GM23248 (cell line): ENCODE results near the gene UBE2E3. TPM values are rescaled to one million over a fixed set of nuclear protein-coding genes. Genes with fewer than 3 reads are reported as not detected.

Experiments used
- DNase-seq: peaks from one replicate; pipeline ENCODE4 v3.0.0-alpha.2; 2015
- H2AFZ ChIP-seq: fragments of 200-600 bp; sonication (generic); 2 replicates; pipeline ENCODE4 v1.6.1; 2016; ENCODE audit warnings: antibody characterized with exemption
- H3F3A ChIP-seq: fragments of 200-600 bp; sonication (generic); 2 replicates; pipeline ENCODE4 v1.6.1; 2016; ENCODE audit warnings: mild to moderate bottlenecking, antibody characterized with exemption, mixed run types; ENCODE audit not compliant: insufficient read depth
- H3K27ac ChIP-seq: fragments of 200-600 bp; sonication (generic); 2 replicates; pipeline ENCODE4 v1.5.1; 2016; ENCODE audit warnings: mild to moderate bottlenecking
- H3K27me3 ChIP-seq: fragments of 200-600 bp; sonication (generic); replicated peaks from 2 replicates; pipeline ENCODE4 v1.6.1; 2016; ENCODE audit warnings: mild to moderate bottlenecking; ENCODE audit not compliant: insufficient read depth
- H3K36me3 ChIP-seq: fragments of 200-600 bp; sonication (generic); 2 replicates; pipeline ENCODE4 v1.6.1; 2016; ENCODE audit warnings: low read depth, mild to moderate bottlenecking
- H3K4me1 ChIP-seq: fragments of 200-600 bp; sonication (generic); 2 replicates; pipeline ENCODE4 v1.6.1; 2016; ENCODE audit warnings: mild to moderate bottlenecking; ENCODE audit not compliant: insufficient read depth
- H3K4me2 ChIP-seq: fragments of 200-600 bp; sonication (generic); one replicate; pipeline ENCODE4 v1.6.1; 2016; ENCODE audit warnings: mild to moderate bottlenecking; ENCODE audit not compliant: unreplicated experiment
- H3K4me3 ChIP-seq: fragments of 200-600 bp; sonication (generic); 2 replicates; pipeline ENCODE4 v1.5.1; 2016; ENCODE audit warnings: mild to moderate bottlenecking
- H3K79me2 ChIP-seq: fragments of 200-600 bp; sonication (generic); 2 replicates; pipeline ENCODE4 v1.6.1; 2016; ENCODE audit warnings: mild to moderate bottlenecking; ENCODE audit not compliant: insufficient read depth
- H3K9ac ChIP-seq: fragments of 200-600 bp; sonication (generic); 2 replicates; pipeline ENCODE4 v1.6.1; 2016; ENCODE audit warnings: mild to moderate bottlenecking
- H3K9me2 ChIP-seq: fragments of 200-600 bp; sonication (generic); 2 replicates; pipeline ENCODE4 v1.6.1; 2016; ENCODE audit warnings: mixed run types, mild to moderate bottlenecking, moderate library complexity; ENCODE audit not compliant: insufficient read depth
- H3K9me3 ChIP-seq: fragments of 200-600 bp; sonication (generic); one replicate; pipeline ENCODE4 v1.6.1; 2017; ENCODE audit warnings: low read depth
- H4K20me1 ChIP-seq: fragments of 200-600 bp; sonication (generic); 2 replicates; pipeline ENCODE4 v1.6.0; 2016; ENCODE audit not compliant: insufficient read depth
- EZH2 ChIP-seq: fragments of 200-600 bp; sonication (generic); IDR thresholded peaks from 2 replicates; pipeline ENCODE4 v1.6.1; 2018; ENCODE audit warnings: antibody characterized with exemption, mild to moderate bottlenecking; ENCODE audit not compliant: insufficient read depth, poor library complexity, severe bottlenecking
- EZH2phosphoT487 ChIP-seq: fragments of 200-600 bp; sonication (generic); IDR thresholded peaks from 2 replicates; pipeline ENCODE4 v1.6.1; 2018; ENCODE audit warnings: antibody characterized with exemption, moderate library complexity, mild to moderate bottlenecking, low read depth; ENCODE audit not compliant: insufficient read depth
- WGBS, 2 experiments: methylation state at CpG; one replicate each; pipeline ENCODE4 v1.1.6; 2015 to 2017; ENCODE audit warnings: low lambda C conversion rate in 2 of 2, low coverage in 1 of 2; ENCODE audit errors: missing lambda C conversion rate in 2 of 2; 5-methylcytosine and 5-hydroxymethylcytosine counted together
- in situ Hi-C: fragments of 300-500 bp; cut with MboI; formaldehyde crosslinking; loops from 2 replicates; pipeline ENCODE4 v1.15.0; 2020
- polyA plus RNA-seq: library from polyadenylated mRNA; unstranded; fragments of >200 nt; fragmentation: Nextera tagmentation; extraction: Ambion mirVana; gene quantifications from 2 replicates; pipeline ENCODE4 v1.2.1, GENCODE V29; 2016
- total RNA-seq: library from RNA; depleted of rRNA; stranded (reverse); fragments of >200 nt; shearing (Covaris generic); gene quantifications from 2 replicates; pipeline ENCODE4 v1.2.3, GENCODE V29; 2014

Gene UBE2E3
- total and polyA plus RNA-seq, 2 experiments from 2014 or later: 142 to 168 TPM

DNA sequence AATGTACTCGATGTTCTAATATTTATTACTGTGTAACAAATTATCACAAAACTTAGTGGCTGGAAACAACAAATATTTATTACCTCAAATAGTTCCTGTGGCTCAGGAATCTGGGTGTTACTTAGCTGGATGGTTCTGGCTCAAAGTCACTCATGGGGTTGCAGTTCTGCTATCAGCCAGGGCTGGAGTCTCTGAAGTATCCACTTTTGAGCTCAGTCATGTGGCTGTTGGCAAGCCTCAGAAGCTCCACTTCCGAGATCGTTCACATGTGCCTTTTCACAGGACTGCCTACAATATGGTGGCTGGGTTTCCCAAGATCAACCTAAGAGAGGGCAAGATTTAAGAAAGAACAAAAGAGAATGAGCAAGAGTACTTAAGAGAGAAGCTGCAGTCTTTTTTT, 19.4 kb upstream of the UBE2E3 start:
- H3K27me3 ChIP-seq: no peaks in the 10 kb centered on the region
- no peak overlapping the region for H3K4me2 ChIP-seq
- no peaks in the 10 kb centered on the region for H3K9me2 ChIP-seq
- no peaks in the 10 kb centered on the region for H4K20me1 ChIP-seq
- in situ Hi-C loops: no loop called here
- WGBS, 2 experiments: 66 to 72% methylated on average over 3 of the region's 3 CpGs
- no peak for DNase-seq
- H3K4me3 ChIP-seq: no peak overlapping the region
- no peaks in the 10 kb centered on the region for H3K36me3 ChIP-seq
- H3K9ac ChIP-seq: no peak overlapping the region
- H3K79me2 ChIP-seq: no peaks in the 10 kb centered on the region
- no peak overlapping the region for H2AFZ ChIP-seq
- no peak for TF ChIP-seq EZH2
- no peak for TF ChIP-seq EZH2phosphoT487
- no peaks in the 10 kb centered on the region for H3F3A ChIP-seq
- H3K27ac ChIP-seq: no peak overlapping the region
- no peaks in the 10 kb centered on the region for H3K4me1 ChIP-seq
- H3K9me3 ChIP-seq: no peaks in the 10 kb centered on the region

DNA sequence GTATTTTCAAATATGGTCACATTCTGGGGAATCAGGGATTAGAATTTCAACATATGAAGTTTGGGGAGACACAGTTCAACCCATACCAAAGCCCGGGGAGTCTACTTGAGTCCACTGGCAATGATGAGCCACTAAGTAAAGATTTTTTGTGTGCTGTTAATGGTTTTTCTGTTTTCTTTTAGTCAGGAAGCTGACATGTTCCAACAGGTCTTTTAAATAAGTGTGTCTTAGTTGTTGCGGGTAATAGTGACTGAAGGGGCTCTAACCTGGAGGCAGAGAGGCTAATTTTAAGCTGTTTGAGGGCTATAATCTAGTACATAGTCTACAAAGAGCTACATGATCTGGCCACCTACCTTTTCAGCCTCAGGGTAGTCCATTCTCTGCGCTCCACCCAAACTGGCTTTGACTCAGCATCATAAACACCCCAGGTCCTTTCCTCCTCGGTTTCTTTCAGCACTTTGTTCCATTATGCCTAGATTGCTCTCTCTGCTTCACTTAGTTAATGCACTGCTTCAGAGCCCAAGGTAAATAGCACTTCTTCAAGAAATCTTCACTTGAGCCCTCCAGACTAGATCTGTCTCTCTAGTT, 17.6 kb upstream of the UBE2E3 start:
- in situ Hi-C loops: no loop called here
- 84 to 88% methylated on average over 4 of the region's 4 CpGs for WGBS, 2 experiments
- H3K36me3 ChIP-seq: no peaks in the 10 kb centered on the region
- no peak overlapping the region for H3K27ac ChIP-seq
- TF ChIP-seq EZH2 (no peak), EZH2phosphoT487 (no peak)
- H4K20me1 ChIP-seq: no peaks in the 10 kb centered on the region
- no peak overlapping the region for H2AFZ ChIP-seq
- H3K9me2 ChIP-seq: no peaks in the 10 kb centered on the region
- no peaks in the 10 kb centered on the region for H3K9me3 ChIP-seq
- H3K4me1 ChIP-seq: no peaks in the 10 kb centered on the region
- H3K9ac ChIP-seq: no peak overlapping the region
- H3F3A ChIP-seq: no peaks in the 10 kb centered on the region
- DNase-seq: no peak
- H3K4me3 ChIP-seq: no peak overlapping the region
- no peak overlapping the region for H3K4me2 ChIP-seq
- H3K79me2 ChIP-seq: no peaks in the 10 kb centered on the region
- H3K27me3 ChIP-seq: no peaks in the 10 kb centered on the region

DNA sequence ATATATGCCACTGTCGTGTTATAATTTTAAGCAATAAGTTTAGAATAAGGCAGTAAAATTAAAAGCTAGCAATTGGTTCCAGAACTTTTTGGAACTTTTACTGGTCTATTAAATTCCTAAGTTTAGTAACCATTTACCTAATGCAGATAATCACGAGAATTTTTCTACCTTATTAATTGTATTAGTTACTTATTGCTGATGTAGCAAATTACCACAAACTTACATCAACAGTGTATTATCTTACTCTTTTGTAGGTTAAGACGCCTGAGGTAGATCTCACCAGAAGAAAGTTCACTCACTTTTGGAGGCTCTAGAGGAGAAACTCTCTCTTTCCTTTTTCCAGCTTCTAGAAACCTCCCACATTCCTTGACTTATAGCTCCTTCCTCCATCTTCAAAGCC, 14.0 kb upstream of the UBE2E3 start:
- H3K9me3 ChIP-seq: no peaks in the 10 kb centered on the region
- no peak overlapping the region for H3K27ac ChIP-seq
- no peaks in the 10 kb centered on the region for H4K20me1 ChIP-seq
- no peak overlapping the region for H3K9ac ChIP-seq
- H3K4me3 ChIP-seq: no peak overlapping the region
- H3K4me2 ChIP-seq: no peak overlapping the region
- H3F3A ChIP-seq: no peaks in the 10 kb centered on the region
- no peaks in the 10 kb centered on the region for H3K4me1 ChIP-seq
- no peak overlapping the region for H2AFZ ChIP-seq
- in situ Hi-C loops: no loop called here
- H3K36me3 ChIP-seq: no peaks in the 10 kb centered on the region
- H3K27me3 ChIP-seq: no peaks in the 10 kb centered on the region
- no peak for DNase-seq
- H3K79me2 ChIP-seq: no peaks in the 10 kb centered on the region
- 88 to 93% methylated on average over 3 of the region's 3 CpGs for WGBS, 2 experiments
- TF ChIP-seq EZH2phosphoT487 (no peak), EZH2 (no peak)
- H3K9me2 ChIP-seq: no peaks in the 10 kb centered on the region

DNA sequence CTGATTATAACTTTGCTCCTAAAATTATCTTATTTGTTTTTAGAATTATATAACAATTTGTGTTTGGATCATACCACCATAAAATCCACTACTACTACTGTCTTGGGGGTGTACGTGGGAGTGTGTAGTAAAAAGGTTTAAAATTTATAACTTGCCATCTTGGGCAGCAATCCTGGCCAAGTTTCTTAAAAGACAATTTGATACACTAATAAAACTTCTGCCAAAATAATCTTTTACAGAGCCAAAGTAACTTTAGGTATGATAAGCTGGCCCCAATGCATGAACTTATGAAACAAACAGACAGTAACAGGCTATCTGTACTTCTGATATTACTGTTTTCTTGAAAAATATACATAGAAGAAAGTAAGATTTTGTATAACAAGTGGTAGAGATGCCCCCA, 11.3 kb upstream of the UBE2E3 start:
- no peaks in the 10 kb centered on the region for H3K9me2 ChIP-seq
- H3K27me3 ChIP-seq: no peaks in the 10 kb centered on the region
- in situ Hi-C loops: no loop called here
- H3K36me3 ChIP-seq: no peaks in the 10 kb centered on the region
- H3K4me2 ChIP-seq: no peak overlapping the region
- H3K9me3 ChIP-seq: no peaks in the 10 kb centered on the region
- no peak overlapping the region for H3K27ac ChIP-seq
- H3K9ac ChIP-seq: no peak overlapping the region
- no peak overlapping the region for H3K4me3 ChIP-seq
- H3K4me1 ChIP-seq: no peaks in the 10 kb centered on the region
- no peaks in the 10 kb centered on the region for H4K20me1 ChIP-seq
- TF ChIP-seq EZH2phosphoT487 (no peak), EZH2 (no peak)
- no peak overlapping the region for H2AFZ ChIP-seq
- no peak for DNase-seq
- no peaks in the 10 kb centered on the region for H3F3A ChIP-seq
- no peaks in the 10 kb centered on the region for H3K79me2 ChIP-seq
- WGBS, 2 experiments: 64% methylated on average over 1 of the region's 1 CpG

DNA sequence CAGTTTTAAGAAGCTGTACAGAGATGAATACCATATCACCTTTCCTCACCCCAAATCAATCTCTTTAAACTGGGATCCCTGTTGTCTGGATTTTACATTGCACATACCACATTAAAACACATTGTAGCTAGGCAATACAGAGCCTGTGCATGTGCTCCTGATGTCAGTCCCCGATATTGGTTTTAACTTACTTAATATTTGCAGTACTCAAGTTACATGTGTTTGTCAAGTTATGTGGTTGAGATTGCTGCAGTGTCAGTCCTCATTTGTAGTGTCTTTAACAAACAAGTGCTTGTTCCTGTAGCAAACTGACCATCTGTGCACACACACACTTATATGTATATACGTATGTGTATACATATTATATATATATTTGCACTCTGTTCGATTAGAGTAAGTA, 10.4 kb upstream of the UBE2E3 start:
- Histone ChIP-seq H3K36me3 (no peaks in the 10 kb centered on the region), H3K9ac (no peak overlapping the region), H3K4me2 (no peak overlapping the region), H3K79me2 (no peaks in the 10 kb centered on the region), H4K20me1 (no peaks in the 10 kb centered on the region), H3K9me2 (no peaks in the 10 kb centered on the region), H3K27ac (no peak overlapping the region), H3K4me3 (no peak overlapping the region), H3K27me3 (no peaks in the 10 kb centered on the region), H2AFZ (no peak overlapping the region), H3F3A (no peaks in the 10 kb centered on the region), H3K9me3 (no peaks in the 10 kb centered on the region), H3K4me1 (no peaks in the 10 kb centered on the region)
- in situ Hi-C loops: no loop called here
- TF ChIP-seq EZH2phosphoT487: no peak
- TF ChIP-seq EZH2: no peak
- DNase-seq: no peak
- 73 to 80% methylated on average over 3 of the region's 3 CpGs for WGBS, 2 experiments
